Naive thymus-derived CD8-positive, alpha-beta T cell (primary cell): Measurements from ENCODE around the gene CLMN. TPM values are rescaled to one million over a fixed set of nuclear protein-coding genes. Genes with fewer than 3 reads are reported as not detected.

Source experiments
- ATAC-seq, 2 donors: fragments of 150-1000 bp; cut with Tn5 transposase in 1 of 2; sonication (Bioruptor Pico), chemical (Tn5 transposase) in 1 of 2; 1 replicate in 1 of 2; 2 replicates in 1 of 2; pipeline ENCODE4 v1.10.0; 2021; ENCODE audit warnings: mild to moderate bottlenecking in 2 of 2, moderate library complexity in 2 of 2
- POLR2A ChIA-PET: fragments of 350-600 bp; sonication (Branson Sonifier 250); formaldehyde crosslinking; loops from one replicate; lab custom pipeline; 2021; ENCODE audit warnings: antibody characterized with exemption; lab: Charles Lee
- DNase-seq, 10 donors: peaks; one replicate each; pipeline versions ENCODE4 v3.0.0 to v3.0.0-alpha.2; 2020 to 2022
- H3K27ac Mint-ChIP-seq, 10 donors: one replicate each; pipeline ENCODE4 v1.8.0; 2020 to 2022; ENCODE audit warnings: mild to moderate bottlenecking in 10 of 10, mixed read lengths in 10 of 10, moderate library complexity in 4 of 10, inconsistent platforms in 1 of 10
- H3K27me3 Mint-ChIP-seq, 5 donors: one replicate each; pipeline ENCODE4 v1.8.0; 2021 to 2022; ENCODE audit warnings: mixed read lengths in 5 of 5
- H3K36me3 Mint-ChIP-seq, 3 donors: one replicate each; pipeline ENCODE4 v1.8.0; 2020 to 2022; ENCODE audit warnings: mixed read lengths in 3 of 3, mild to moderate bottlenecking in 2 of 3, inconsistent platforms in 1 of 3
- H3K4me1 Mint-ChIP-seq, 4 donors: one replicate each; pipeline ENCODE4 v1.8.0; 2021 to 2022; ENCODE audit warnings: mixed read lengths in 4 of 4
- H3K4me3 Mint-ChIP-seq, 10 donors: one replicate each; pipeline ENCODE4 v1.8.0; 2020 to 2022; ENCODE audit warnings: mild to moderate bottlenecking in 10 of 10, mixed read lengths in 10 of 10, moderate library complexity in 6 of 10, inconsistent platforms in 1 of 10
- H3K9me3 Mint-ChIP-seq, 9 donors: one replicate each; pipeline ENCODE4 v1.8.0; 2020 to 2022; ENCODE audit warnings: mixed read lengths in 9 of 9, mild to moderate bottlenecking in 3 of 9, inconsistent platforms in 1 of 9, moderate library complexity in 1 of 9
- polyA plus RNA-seq, 3 donors: library from polyadenylated mRNA; unstranded; fragments of 300-500 nt; fragmentation: Illumina TruSeq; gene quantifications; one replicate each; pipeline ENCODE4 v1.2.3, GENCODE V29; 2021
- total RNA-seq, 8 experiments: library from RNA in 2 of 8; stranded (reverse) in 2 of 8; gene quantifications; one replicate each; pipeline ENCODE4 v1.2.3 and lab custom pipeline; 2021 to 2026

Gene CLMN
- total and polyA plus RNA-seq, 5 experiments from 2014 or later = 0.07 to 2.2 (median 0.32) TPM

DNA sequence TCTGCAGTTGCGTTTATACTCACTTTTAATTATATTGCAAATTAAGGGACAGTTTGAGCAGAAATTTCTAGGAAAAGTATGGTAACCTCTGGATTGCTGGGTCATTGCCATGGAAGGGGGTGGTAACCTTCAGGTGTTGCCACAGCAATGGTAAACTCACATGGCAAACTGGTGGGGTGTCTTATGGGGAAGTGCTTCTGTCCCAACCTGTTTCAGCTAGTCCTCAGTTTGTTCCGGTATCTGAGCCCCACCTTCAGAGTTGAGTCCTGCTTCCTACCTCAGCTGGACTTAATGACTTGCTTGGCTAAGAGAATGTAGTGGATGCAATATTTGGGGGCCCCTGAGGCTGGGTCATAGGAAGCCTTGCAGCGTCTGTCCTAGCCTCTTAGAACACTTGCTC lies 7.3 kb upstream of the CLMN start:
- H3K9me3 Mint-ChIP-seq = no peaks in the 10 kb centered on the region
- ATAC-seq = no peak
- peak overlapping the region in 1 of 10 donors; percentile 27 for H3K27ac Mint-ChIP-seq
- H3K4me3 Mint-ChIP-seq = no peak overlapping the region
- POLR2A ChIA-PET = no interaction called here
- H3K27me3 Mint-ChIP-seq = peaks cover 3 to 18% (median 10%) of the 10 kb centered on the region in 5 donors
- no peaks in the 10 kb centered on the region for H3K36me3 Mint-ChIP-seq
- no peak for DNase-seq
- H3K4me1 Mint-ChIP-seq = peaks cover 0 to 29% (median 0%) of the 10 kb centered on the region in 4 donors

DNA sequence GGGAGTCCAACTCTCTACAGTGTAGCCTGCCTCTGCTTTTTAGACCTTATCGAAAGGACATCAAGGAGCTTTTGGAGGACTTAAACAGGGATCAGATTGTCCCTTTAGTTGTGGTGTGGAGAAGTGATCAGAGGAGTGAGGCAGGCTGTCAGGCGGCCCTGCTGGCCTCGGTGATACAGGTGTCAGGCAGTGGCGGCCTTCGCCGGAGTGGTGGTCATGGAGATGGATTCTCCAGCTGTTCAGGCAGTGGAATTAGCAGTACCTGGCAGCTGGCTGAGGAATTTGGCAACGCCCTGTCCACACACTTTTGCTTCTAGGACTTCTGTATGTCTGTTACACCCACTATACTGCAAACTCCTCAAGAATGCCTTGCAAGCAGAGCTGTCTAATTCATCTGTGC lies 4.2 kb upstream of the CLMN start:
- no peak for ATAC-seq
- H3K36me3 Mint-ChIP-seq = no peaks in the 10 kb centered on the region

DNA sequence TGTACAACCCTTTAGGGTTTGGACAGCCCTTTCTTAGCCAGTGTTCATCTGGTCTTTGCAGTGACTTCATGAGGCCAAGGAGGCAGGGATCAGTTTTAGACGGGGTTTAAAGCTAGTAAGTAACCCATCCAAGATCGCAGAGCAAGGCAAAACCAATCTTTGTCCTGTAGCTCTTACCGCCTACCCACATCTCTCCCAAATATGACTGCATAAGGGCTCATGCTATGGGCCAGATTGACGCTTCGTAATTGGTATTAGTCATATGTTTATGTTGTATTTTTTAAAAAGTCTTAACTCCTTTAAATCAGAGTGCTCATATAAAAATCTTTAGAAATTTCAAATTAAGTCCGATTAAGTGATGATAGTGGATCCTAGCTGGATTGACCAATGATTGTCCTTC lies 3.7 kb upstream of the CLMN start:
- DNase-seq (peak in 1 of 10 donors; percentile 2), ATAC-seq (no peak)
- Mint-ChIP-seq H3K9me3 (no peaks in the 10 kb centered on the region), H3K36me3 (no peaks in the 10 kb centered on the region), H3K4me1 (peaks cover 8 to 30% (median 11%) of the 10 kb centered on the region in 4 donors), H3K27ac (no peak overlapping the region), H3K27me3 (peaks cover 0 to 24% (median 9%) of the 10 kb centered on the region in 5 donors), H3K4me3 (no peak overlapping the region)
- POLR2A ChIA-PET = no interaction called here

More for the DNA sequence above, 4.2 kb upstream of the CLMN start:
- DNase-seq = peak in 1 of 10 donors; percentile 28
- POLR2A ChIA-PET = no interaction called here
- Mint-ChIP-seq H3K27ac (no peak overlapping the region), H3K27me3 (peaks cover 0 to 22% (median 10%) of the 10 kb centered on the region in 5 donors), H3K4me1 (peaks cover 5 to 30% (median 5%) of the 10 kb centered on the region in 4 donors), H3K4me3 (no peak overlapping the region), H3K9me3 (no peaks in the 10 kb centered on the region)

DNA sequence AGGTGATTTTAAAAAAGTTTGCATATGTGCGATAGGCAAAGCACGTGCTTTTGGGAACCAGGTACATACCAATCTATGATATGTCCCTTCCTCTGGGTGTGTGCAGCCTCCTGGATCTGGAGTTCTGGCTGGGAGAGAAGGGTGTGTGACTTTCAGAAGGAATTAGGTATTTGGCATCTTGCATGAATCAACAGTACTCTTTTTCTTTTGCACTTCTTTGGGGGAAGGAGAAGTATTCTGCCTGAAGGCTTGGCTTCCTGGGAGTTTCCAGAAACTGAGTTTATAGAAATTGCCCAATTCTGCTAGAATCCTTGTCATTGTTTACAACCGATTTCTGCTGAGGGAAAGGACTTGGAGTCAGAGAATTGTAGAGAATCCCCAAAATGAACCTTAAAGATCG lies 2.9 kb upstream of the CLMN start:
- DNase-seq = peak in 1 of 10 donors; percentile 4
- H3K27me3 Mint-ChIP-seq = peaks cover 3 to 25% (median 4%) of the 10 kb centered on the region in 5 donors
- no peak for ATAC-seq
- H3K4me3 Mint-ChIP-seq = no peak overlapping the region
- peaks cover 11 to 29% (median 16%) of the 10 kb centered on the region in 4 donors for H3K4me1 Mint-ChIP-seq
- no peaks in the 10 kb centered on the region for H3K9me3 Mint-ChIP-seq
- no peaks in the 10 kb centered on the region for H3K36me3 Mint-ChIP-seq
- POLR2A ChIA-PET = no interaction called here
- H3K27ac Mint-ChIP-seq = no peak overlapping the region

DNA sequence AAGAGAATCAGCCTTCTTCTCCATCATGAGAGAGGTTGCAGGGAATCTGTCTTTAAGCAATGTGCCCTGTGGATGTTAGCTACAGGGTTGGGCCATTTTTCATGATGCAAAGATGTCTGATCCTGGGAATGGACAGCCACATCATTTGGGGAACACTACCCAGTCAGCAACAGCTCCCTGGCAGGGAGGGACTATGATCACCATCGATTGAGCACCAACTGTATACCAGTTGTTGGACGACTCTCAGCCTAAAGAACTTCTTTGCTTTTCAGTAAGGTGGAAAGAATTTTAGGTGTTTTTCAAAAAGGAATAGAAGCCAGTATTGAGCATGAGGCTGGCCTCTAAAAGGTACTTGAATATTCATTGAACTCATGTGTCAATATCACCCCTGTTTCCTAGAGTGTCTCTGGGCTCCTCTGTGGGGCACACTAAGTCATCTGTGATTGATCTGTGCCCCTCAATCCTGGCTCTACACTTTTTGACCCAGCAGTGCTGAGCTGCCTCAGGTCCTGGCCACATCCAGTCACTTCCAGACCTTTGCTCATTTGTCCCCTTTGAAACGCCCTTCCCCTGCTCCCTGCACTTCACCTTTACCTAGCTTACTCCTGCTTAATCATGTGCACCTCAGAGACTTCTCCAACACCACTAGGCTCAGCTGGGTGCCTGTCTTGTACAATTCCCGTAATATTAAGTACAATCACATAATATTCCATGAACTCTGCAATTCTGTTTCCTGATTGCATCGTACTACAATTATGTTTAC lies 2.2 kb upstream of the CLMN start:
- peak in 1 of 10 donors; percentile 31 for DNase-seq
- Mint-ChIP-seq H3K9me3 (no peaks in the 10 kb centered on the region), H3K27ac (peak overlapping the region in 4 of 10 donors; percentile 46 to 63 (median 52)), H3K4me3 (peak overlapping the region in 8 of 10 donors; percentile 33 to 78 (median 57)), H3K4me1 (peaks cover 11 to 21% (median 16%) of the 10 kb centered on the region in 4 donors), H3K27me3 (peaks cover 0 to 19% (median 7%) of the 10 kb centered on the region in 5 donors), H3K36me3 (no peaks in the 10 kb centered on the region)
- POLR2A ChIA-PET = no interaction called here
- no peak for ATAC-seq

DNA sequence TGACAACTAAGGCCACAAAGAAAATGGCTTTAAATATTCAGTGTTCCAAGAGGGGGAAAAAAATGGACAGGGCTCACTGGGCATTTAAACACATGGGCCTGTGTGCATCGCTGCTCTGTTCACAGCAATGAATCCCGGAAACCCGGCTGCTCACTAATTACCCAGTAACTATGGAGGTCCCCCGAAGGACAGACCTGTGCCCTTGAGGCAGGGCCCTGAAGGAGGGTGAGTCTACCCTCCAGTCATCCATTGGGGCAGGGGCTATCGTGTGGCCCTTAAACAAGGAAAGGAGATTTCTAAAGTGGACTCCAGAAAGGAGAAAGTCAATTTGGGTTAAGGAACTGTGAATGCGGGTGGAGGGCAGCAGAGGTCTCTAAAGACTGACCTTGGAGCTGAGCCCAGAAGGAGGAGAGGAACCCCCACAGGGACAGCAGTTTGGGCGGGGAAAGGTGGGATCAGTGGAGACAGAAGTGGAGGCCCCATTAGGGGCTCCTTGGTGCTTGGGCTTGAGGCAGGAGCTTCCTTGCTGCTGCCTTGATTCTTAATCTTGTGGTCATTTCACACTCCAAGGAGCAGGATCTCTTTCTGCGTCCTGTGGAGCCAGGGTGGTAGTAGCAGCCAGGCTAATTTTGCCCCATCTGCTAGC lies 1.4 kb upstream of the CLMN start:
- H3K4me3 Mint-ChIP-seq = peak overlapping the region; percentile 19 to 91 (median 65)
- H3K36me3 Mint-ChIP-seq = no peaks in the 10 kb centered on the region
- peaks cover 11 to 17% (median 15%) of the 10 kb centered on the region in 4 donors for H3K4me1 Mint-ChIP-seq
- peak overlapping the region in 4 of 10 donors; percentile 15 to 53 (median 49) for H3K27ac Mint-ChIP-seq
- H3K27me3 Mint-ChIP-seq = peaks cover 0 to 22% (median 7%) of the 10 kb centered on the region in 5 donors
- H3K9me3 Mint-ChIP-seq = no peaks in the 10 kb centered on the region
- no peak for ATAC-seq
- POLR2A ChIA-PET = no interaction called here
- DNase-seq = peak in 1 of 10 donors; percentile 57

DNA sequence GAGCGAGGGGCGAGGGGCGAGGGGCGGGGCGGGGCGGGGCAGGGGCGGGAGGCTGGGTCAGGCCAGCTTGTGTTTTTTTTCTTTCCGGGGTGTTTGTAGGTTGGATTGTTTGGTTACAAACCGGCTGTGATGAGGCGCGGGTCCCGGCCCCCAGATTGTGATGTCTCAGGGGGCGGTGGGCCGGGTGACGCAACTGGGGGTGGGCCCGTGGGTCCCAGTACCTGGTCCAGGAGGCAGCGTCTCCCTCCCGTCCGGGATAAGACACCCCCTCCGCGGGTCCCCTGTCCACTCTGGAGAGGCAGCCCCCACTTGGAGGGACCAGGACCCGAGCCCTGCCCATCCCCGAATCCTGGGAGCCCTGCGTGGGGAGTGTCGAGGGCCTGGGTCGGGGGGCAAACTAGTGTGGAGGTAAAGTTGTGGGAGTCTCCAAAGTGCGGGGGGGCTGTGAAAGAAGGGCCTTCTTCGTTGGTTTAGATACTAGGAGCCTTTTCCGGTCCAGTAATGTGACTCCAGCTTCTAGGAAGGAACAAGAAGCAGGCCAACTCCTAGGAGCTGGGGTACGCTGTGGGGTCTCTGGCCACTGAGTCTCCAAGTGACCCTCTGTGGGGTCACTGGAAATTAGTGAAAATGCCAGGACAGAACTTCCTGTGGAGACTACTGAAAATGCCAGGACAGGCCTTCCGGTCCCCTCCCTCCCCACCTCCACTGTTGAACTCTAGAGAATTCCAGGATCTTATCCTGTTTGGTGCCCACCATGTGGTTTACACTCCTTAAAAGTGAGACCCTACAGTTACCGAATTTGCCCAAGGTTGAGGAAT lies 579 bp upstream of the CLMN start:
- POLR2A ChIA-PET = no interaction called here
- Mint-ChIP-seq H3K4me3 (peak overlapping the region; percentile 57 to 91 (median 71)), H3K27ac (peak overlapping the region in 1 of 10 donors; percentile 79), H3K36me3 (no peaks in the 10 kb centered on the region), H3K4me1 (peaks cover 11 to 17% (median 15%) of the 10 kb centered on the region in 4 donors), H3K9me3 (no peaks in the 10 kb centered on the region), H3K27me3 (peaks cover 0 to 23% (median 7%) of the 10 kb centered on the region in 5 donors)
- peak in 3 of 10 donors; percentile 4 to 59 (median 6) for DNase-seq
- peak in 1 of 2 donors; percentile 6 for ATAC-seq

DNA sequence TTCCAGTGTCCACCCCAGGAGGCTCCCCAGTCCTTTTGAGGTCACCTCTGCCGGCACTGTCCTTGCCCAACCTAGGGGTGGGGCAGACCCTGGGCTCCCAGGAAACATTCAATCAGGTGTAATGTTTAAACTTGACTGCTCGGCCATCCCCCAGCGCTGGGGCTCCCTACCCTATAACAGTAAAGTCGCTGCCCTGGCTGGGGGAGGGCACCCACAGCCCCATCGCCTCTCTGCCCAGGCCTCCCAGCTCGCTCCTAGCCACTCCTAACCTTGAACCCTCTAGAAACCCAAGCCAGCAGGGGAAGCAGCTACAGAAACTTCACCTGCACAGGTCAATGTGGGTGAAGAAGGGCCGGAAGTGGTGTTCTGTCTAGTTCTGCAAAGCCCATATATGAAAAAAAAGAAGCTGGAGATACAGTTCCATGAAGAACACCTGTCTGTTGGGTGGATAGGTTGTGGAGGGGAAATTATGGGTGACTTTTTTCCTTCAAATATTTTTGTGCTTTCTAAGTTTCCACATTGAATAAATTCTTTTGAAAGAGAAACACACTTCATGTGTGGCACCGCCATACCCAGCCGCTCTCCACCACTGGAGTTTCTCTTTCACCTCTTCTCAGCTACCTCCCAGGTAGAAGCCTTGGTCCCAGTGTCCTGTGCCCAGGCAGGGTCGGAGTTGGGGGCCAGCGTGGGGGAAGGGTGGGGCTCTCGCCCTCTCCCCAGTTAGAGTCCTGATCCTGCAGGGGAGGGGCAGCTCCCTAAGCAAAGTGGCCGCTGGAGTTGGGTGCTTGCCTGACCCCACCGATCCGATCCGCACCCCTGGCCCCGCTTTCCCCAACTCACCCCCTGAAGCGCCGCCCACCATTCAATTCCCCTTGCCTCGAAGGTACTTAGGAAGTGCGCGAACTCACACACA lies 1.1 kb downstream of the CLMN start:
- ATAC-seq (peak; percentile 15 to 17), DNase-seq (peak in 4 of 10 donors; percentile 10 to 57 (median 13))
- Mint-ChIP-seq H3K4me1 (peaks cover 11 to 18% (median 16%) of the 10 kb centered on the region in 4 donors), H3K4me3 (peak overlapping the region; percentile 69 to 91 (median 85)), H3K27me3 (peaks cover 0 to 21% (median 7%) of the 10 kb centered on the region in 5 donors), H3K27ac (peak overlapping the region in 6 of 10 donors; percentile 1 to 77 (median 35)), H3K9me3 (no peaks in the 10 kb centered on the region), H3K36me3 (no peaks in the 10 kb centered on the region)
- POLR2A ChIA-PET = interaction anchor here (0.7 kb wide), 1 partner anchor 170 kb away, joined by 3 read pairs; no protein-coding TSS in a partner anchor

DNA sequence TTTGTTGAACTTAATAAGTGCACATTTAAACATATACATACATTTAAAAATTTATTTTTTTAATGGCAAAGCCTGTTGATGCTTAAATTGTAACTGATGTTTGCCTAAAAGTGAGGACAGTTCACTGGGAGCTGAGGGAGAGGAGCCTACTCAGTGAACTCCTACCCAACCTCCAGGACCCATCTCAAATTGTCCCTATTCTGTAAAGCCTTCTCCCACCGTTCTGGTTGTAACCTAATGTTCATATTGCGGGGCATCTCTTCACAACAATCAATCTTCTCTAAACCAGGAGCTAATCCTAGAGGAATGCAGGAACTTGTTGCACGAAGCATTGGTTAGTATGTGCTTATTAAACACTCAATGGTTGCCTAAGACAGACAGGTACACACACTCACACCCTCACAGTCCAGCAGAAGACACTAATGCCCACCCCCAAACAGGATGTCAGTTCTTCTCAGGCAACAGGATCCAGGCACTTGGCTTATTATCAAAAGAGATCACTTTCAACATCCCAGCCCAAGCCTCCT lies 1.8 kb downstream of the CLMN start:
- DNase-seq (peak in 1 of 10 donors; percentile 14), ATAC-seq (no peak)
- POLR2A ChIA-PET = no interaction called here
- peak overlapping the region; percentile 55 to 91 (median 74) for H3K4me3 Mint-ChIP-seq
- peaks cover 0 to 18% (median 7%) of the 10 kb centered on the region in 5 donors for H3K27me3 Mint-ChIP-seq
- H3K9me3 Mint-ChIP-seq = no peaks in the 10 kb centered on the region
- peak overlapping the region in 1 of 10 donors; percentile 1 for H3K27ac Mint-ChIP-seq
- H3K36me3 Mint-ChIP-seq = no peaks in the 10 kb centered on the region
- peaks cover 11 to 23% (median 16%) of the 10 kb centered on the region in 4 donors for H3K4me1 Mint-ChIP-seq

DNA sequence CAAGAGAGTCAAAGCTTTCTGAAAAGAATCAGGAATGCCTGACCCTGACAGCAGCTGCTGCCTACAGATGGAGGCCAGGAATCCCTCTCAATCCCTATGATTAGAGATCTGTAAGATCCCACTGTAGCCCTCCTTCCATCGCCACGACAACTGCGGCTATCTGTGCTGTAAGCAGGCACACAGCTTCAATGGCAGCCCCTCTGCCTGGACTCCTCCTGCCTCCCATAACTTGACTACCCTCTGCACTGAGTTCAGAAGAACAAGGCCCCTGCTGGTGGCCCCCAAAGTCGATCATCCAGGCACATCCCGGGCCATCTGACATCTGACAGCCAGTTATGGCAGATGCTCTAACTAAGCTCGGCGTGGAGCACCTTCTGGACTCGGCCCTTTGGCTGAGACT lies 2.9 kb downstream of the CLMN start:
- H3K4me1 Mint-ChIP-seq = peaks cover 11 to 25% (median 16%) of the 10 kb centered on the region in 4 donors
- DNase-seq (peak in 1 of 10 donors; percentile 37), ATAC-seq (no peak)
- peak overlapping the region in 1 of 10 donors; percentile 19 for H3K4me3 Mint-ChIP-seq
- no peaks in the 10 kb centered on the region for H3K36me3 Mint-ChIP-seq
- H3K9me3 Mint-ChIP-seq = no peaks in the 10 kb centered on the region
- peaks cover 0 to 16% (median 7%) of the 10 kb centered on the region in 5 donors for H3K27me3 Mint-ChIP-seq
- POLR2A ChIA-PET = no interaction called here
- no peak overlapping the region for H3K27ac Mint-ChIP-seq

DNA sequence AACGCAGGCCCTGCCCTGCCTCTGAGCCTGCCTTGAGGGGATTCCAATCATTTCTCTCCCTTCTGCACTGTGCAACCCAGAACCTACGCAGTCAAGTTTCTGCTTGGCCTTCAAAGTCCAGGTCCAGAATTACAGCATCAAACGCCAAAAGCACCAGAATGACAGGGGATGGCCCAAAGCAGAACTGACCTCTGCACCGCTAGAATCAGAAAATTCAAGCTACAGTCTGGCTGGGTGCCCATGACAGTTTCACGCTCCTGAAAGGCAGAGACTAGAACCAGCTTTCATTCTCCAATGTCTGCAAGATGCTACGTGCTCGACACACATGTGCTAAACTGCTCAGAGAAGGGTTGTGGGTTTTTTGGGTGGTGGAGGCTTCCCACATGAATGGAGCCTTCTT lies 4.1 kb downstream of the CLMN start:
- Mint-ChIP-seq H3K27me3 (peaks cover 0 to 18% (median 7%) of the 10 kb centered on the region in 5 donors), H3K36me3 (no peaks in the 10 kb centered on the region), H3K4me3 (no peak overlapping the region), H3K4me1 (peaks cover 11 to 25% (median 16%) of the 10 kb centered on the region in 4 donors), H3K9me3 (no peaks in the 10 kb centered on the region), H3K27ac (no peak overlapping the region)
- DNase-seq (no peak), ATAC-seq (no peak)
- POLR2A ChIA-PET = no interaction called here
